ENCODE data around the gene HOTAIR.

DNA sequence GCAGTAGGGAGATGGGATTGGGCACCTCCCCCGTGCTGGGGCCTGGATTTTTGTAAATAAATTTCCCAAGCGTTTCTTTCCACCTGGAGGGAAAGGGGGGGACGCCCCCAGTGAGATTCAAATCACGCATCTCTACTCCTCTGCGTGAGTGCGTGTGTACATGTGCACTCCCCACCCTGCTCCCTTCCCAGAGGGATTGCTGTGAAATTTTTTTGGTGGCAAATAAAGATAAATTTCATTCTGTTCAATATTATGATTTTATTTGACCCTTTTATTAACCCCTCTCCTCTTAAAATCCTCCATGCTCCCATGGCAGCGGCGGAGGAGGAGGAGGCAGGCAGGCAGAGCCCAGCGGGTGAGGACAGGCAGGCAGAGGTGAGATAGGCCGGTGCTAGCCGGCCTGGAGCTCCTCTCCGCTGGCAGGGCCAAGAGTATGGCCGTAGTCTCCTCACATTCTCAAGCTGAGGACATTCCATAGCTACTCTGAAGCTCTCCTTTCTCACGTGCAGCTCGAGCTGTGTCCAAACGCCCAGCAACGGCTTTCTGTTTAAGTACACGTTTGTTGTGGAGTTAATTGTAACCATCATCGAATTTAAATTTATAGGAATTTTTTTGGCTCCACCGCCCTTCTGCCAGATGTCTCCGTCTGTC, 1.5 kb upstream of the HOTAIR start:
- TF ChIP-seq SMC3 (conservative IDR thresholded peaks at IDR 0.05; ENCODE audit: poor library complexity) (no peak), EZH2 (IDR thresholded peaks at IDR 0.05; ENCODE audit: borderline replicate concordance, insufficient read depth, low read length, poor library complexity, severe bottlenecking) (no peak), EP300 (conservative IDR thresholded peaks at IDR 0.05; ENCODE audit: poor library complexity, severe bottlenecking) (no peak)
- TF ChIP-seq, protein P1, sequence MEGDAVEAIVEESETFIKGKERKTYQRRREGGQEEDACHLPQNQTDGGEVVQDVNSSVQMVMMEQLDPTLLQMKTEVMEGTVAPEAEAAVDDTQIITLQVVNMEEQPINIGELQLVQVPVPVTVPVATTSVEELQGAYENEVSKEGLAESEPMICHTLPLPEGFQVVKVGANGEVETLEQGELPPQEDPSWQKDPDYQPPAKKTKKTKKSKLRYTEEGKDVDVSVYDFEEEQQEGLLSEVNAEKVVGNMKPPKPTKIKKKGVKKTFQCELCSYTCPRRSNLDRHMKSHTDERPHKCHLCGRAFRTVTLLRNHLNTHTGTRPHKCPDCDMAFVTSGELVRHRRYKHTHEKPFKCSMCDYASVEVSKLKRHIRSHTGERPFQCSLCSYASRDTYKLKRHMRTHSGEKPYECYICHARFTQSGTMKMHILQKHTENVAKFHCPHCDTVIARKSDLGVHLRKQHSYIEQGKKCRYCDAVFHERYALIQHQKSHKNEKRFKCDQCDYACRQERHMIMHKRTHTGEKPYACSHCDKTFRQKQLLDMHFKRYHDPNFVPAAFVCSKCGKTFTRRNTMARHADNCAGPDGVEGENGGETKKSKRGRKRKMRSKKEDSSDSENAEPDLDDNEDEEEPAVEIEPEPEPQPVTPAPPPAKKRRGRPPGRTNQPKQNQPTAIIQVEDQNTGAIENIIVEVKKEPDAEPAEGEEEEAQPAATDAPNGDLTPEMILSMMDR (IDR thresholded peaks at IDR 0.05; ENCODE audit: poor library complexity, severe bottlenecking): no peak
